GM21528 (cell line): ENCODE measurements around the gene KCNA5.

Source experiments
- ATAC-seq: cut with Tn5 transposase; IDR thresholded peaks from one replicate; pipeline ENCODE4 v1.9.1; 2021; ENCODE audit warnings: mild to moderate bottlenecking, moderate library complexity; ENCODE audit not compliant: unreplicated experiment, low FRiP score

Gene KCNA5

GRCh38 chr12:5043589-5044419 is at the start of gene KCNA5:
Gene KCNA5 (plus strand): TSS chr12:5043879. CDS start chr12:5044148, 269 bp downstream.
- no peak for ATAC-seq

- ATAC-seq, result no peak
These were observed 49.1 kb upstream of the KCNA5 start for GRCh38 chr12:4994622-4995021.

- ATAC-seq, result no peak
These were observed 47.0 kb upstream of the KCNA5 start for GRCh38 chr12:4996714-4997113.

GRCh38 chr12:4997939-4998338 is 45.7 kb upstream of the KCNA5 start:
- ATAC-seq, result no peak

DNA sequence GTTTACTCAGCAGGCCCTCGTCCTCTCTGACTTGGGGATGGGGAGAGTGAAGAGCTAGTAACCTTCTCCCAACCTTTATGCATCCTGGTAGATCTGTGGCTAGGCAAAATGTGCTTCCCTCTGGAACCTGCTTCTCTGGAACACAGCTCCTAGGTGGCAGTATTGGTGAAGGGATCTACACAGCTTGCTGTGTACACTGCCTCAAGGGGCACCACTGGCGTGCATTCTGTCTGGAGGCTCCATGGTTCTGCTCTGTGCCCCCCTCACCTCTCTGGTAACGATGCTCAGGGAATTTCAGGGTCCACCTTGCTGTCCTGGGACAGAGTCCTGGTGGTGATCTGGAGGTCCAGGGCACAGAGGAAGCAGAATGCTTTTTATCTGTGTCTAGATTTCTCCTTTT is 43.5 kb upstream of the KCNA5 start:
- ATAC-seq, result no peak

DNA sequence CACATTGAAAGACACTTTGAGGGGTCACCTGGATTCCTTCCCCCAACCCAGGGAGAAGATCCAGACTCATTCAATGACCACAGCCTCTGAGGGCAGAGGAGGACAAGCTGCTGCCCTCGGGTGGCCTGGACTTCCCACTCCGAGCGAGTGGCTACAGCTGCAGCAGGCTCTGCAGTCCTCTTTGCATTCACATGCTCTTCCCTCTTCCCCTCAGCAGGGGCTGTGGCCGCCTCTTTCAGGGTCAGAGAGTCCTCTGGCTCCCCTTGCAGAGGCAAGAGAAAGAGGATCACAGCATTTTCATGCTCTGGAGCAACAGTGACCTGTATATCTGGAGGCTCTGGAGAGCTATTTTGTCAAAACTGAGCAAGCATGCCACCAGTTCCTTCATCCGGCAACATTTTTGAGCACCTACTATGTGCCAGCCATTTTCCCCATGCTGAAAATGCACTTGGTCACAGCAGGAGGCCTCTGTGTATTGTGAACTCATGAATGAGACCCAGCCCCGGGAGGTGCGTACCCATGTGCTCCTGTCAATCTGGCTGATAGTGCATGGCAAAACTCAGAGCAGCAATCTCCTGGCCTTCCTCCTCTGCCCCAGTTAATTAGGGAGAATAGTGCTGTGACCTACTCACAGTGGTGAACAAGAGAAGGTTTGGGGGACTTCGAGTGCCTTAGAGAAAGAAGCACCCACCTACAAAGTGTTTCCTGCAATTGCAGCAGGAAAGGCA is 42.9 kb upstream of the KCNA5 start:
- ATAC-seq, result no peak

GRCh38 chr12:5003025-5003666 is 40.5 kb upstream of the KCNA5 start:
- no peak for ATAC-seq

GRCh38 chr12:5008661-5009060 is 35.0 kb upstream of the KCNA5 start:
- ATAC-seq, result no peak

DNA sequence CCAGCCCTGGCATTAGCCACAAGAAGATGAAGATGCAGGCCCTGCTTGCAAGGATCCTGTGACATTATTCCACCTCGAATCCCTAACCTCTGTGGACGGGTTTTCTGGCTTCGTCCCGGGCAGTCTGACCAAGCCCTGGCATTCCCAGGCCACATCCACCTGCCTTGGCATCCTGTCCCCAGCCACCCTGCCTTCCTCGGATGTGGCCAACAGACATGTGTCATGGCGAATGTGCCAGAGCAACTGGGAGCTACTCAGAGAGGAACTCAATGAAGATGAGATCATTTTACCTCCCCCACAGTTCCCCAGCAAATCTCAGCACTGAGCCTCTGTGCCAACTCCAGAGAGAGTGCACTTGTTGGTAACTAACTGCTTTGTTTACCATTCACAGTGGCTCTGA is 33.5 kb upstream of the KCNA5 start:
- ATAC-seq, result no peak

DNA sequence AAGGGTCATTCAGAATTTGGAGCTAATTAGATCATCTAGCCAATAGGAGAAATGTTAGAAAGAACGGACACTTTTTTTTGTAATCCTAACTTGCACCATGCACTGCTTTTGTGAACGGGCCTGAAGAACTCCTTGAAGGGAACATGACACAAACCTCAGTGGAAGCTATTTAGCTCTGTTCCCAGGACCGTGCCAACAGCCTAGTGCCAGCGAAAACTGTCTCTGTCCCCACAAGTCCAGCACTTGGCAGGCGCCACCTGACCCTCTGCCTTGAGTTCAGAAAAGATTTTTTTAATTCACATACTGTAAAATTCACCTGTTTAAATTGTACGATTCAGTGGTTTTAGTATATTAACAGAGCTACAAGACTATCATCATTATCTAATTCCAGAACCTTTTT is 31.3 kb upstream of the KCNA5 start:
- no peak for ATAC-seq

DNA sequence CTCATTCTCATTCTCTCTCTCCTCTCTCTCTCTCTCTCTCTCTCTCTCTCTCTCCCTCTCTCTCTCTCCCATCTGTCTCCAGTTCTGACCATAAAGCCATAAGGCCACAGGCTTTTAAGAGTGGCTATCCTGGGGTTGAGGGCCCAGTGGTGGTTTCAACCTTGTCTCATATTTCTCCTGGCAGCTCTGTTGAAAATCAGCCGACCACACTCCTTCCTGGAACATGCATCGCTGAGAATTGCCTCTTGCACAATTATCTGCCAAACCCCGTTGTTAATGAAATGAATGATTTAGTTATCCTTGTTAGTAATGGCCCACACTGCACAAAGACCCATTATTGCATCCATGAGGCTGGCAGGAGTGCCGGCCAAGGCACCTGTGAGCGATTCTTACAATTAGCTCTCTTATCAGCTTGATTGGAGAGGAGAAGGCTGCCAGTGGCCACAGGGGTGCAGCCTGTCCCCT is 30.4 kb upstream of the KCNA5 start:
- ATAC-seq, result no peak

DNA sequence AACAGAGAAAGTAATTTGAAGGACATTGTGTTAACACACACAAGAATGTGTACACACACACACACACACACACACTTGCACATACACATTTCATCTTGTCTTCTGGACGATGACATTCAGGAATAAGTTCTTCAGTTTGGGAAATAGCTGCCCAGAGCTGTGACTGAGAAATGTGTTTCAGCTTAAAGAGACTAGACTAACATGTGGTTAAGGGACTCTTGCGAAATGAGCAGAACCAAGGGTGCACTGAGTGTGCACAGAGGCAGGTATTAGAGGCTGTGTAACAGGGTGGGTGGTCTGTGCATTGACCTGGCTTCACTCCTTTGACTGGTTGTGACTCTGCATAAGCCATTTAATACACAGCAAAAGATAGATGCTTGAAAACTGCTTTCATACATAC is 29.4 kb upstream of the KCNA5 start:
- no peak for ATAC-seq

DNA sequence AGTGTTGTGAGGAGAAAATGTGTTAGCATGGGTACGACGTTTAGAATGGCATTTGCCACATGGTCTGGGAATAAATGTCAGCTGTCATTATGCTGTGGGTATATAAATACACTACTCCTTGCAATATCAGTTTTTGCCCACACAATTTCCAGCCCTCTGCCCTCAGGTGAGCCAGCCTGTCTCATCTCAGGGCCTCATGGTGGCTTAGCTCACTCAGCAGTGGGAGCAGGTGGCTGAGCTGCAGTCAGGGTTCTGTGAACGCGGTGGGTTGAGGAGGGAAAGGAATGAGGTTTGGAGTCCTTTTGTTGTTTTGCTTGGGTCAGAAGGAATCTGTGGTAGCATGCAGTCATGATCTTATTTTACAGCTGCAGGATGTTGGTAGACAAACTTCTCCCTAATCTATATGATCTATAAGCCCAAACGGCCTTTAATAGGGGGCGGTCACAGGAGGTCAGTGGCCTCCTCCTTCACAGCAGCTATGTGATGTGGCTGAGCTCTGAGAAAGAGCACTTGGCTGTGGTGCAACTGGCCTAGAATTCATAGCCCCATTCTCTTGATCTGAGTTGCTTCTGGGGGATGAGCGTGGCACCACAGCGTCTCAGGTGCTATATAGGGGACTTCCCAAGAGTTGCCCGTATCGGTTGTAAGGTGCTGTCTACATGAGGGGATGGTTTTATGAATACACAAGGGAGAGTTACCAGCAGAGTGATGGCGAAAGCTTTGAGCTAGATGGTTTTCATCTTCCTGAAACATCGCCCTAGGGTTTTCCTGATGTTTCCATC is 27.8 kb upstream of the KCNA5 start:
- ATAC-seq, result no peak

DNA sequence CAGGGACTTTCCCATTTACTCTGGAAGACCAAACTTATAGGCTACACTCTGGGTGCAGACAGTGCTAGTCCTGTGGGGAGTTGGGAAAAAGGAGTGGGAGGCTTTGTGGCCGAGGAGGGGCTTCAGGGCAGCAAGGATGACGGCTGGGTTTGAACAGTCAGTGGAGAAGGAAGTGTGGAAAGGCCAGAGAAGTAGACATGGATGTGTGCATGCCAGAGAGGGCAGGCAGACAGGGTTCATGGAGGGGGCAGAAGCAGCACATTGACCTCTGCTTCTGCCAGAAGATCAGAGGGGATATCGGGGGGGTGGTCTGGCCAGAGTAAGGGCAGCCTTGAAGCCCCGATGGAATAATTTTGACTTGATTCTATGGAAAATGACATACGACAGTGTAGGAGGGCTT is 27.2 kb upstream of the KCNA5 start:
- no peak for ATAC-seq

DNA sequence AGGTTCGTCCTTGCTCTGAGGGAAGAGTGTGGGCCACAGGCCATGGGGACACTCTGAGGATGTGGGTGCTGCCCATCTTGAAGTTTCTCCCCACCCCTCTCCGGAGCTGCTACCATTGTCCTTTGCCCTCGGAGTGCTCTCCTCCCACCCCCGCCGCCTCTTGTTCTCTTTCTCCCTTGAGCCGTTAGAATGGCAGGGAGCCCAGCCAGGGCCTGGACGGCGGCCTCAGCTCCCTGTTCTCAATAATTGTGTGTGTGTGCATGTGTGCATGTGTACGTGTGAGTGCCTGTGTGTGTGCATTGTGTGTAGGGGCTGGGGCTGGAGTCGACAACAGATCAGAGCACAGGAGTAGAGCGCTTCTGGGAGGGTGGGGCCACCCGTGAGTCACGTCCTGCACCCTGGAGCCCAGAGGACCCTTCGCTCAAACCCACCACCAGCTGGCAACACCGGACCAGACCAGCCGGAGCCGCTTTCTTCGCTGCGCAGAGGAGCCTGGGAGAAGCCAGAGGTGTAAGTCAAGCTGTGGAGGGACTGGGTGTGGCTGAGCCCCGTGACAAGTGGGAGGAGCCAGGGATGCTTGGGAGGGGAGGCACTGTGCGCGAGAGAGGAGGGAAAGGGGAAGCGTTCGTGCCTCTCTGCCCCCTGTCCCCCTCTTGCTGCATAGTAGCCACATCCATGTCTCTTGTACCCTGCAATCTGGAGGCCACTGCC is 25.9 kb upstream of the KCNA5 start:
- ATAC-seq, result no peak

GRCh38 chr12:5018677-5019076 is 25.0 kb upstream of the KCNA5 start:
- no peak for ATAC-seq

DNA sequence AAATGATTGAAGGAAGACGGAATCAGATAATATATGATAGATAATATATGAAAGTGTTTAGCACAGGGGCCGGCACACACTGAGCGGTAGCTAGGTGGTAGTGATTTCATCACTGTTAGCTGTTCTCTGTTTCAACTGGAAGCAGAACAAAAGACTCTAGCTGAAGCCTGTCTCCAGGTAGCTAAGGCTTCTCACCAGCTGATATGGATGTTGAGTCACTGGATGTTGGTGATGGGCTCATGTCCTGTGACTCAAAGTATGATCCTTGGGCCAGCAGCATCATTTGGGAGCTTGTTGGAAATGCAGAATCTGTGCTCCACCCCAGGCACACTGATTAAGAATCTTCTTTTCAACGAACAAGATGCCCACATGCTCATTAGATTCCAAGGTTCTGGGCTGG is 21.7 kb upstream of the KCNA5 start:
- no peak for ATAC-seq

- no peak for ATAC-seq
These were observed 21.1 kb upstream of the KCNA5 start for GRCh38 chr12:5022465-5023061.

- no peak for ATAC-seq
These were observed 19.8 kb upstream of the KCNA5 start for GRCh38 chr12:5023842-5024241.
